GM15510 (cell line): ENCODE results near the gene SLC9B2.

Experiments
- POLR2A ChIP-seq: IDR thresholded peaks from 3 replicates; pipeline ENCODE4 v1.6.1; 2011; ENCODE audit warnings: borderline replicate concordance; ENCODE audit not compliant: insufficient read length; ENCODE audit errors: extremely low read depth

Gene SLC9B2

GRCh38 chr4:103076747-103077347 is at the start of gene SLC9B2:
SLC9B2 (minus strand) TSS chr4:103076761; CDS start chr4:103067550, 9,211 bp downstream.
- no peak for TF ChIP-seq POLR2A

- no peak for TF ChIP-seq POLR2A
Observed at GRCh38 chr4:103126126-103126525, 49.6 kb upstream of the SLC9B2 start.

GRCh38 chr4:103123114-103123513 is 46.6 kb upstream of the SLC9B2 start:
- TF ChIP-seq POLR2A, result no peak

GRCh38 chr4:103118166-103118565 is 41.6 kb upstream of the SLC9B2 start:
- no peak for TF ChIP-seq POLR2A

- TF ChIP-seq POLR2A, result no peak
Observed at GRCh38 chr4:103111598-103111997, 35.0 kb upstream of the SLC9B2 start.

GRCh38 chr4:103108542-103108941 is 32.0 kb upstream of the SLC9B2 start:
- TF ChIP-seq POLR2A, result no peak

GRCh38 chr4:103105558-103106356 is 29.2 kb upstream of the SLC9B2 start:
- TF ChIP-seq POLR2A, result no peak

- no peak for TF ChIP-seq POLR2A
Observed at GRCh38 chr4:103104886-103105285, 28.3 kb upstream of the SLC9B2 start.

- no peak for TF ChIP-seq POLR2A
Observed at GRCh38 chr4:103100691-103101090, 24.1 kb upstream of the SLC9B2 start.

- no peak for TF ChIP-seq POLR2A
Observed at GRCh38 chr4:103099691-103100392, 23.3 kb upstream of the SLC9B2 start, which contains the start of gene BDH2. BDH2 (minus strand) TSS chr4:103099834; CDS start chr4:103096254, 3,580 bp downstream.

GRCh38 chr4:103098756-103099440 is 22.3 kb upstream of the SLC9B2 start:
- TF ChIP-seq POLR2A, result no peak

GRCh38 chr4:103098341-103098740 is 21.8 kb upstream of the SLC9B2 start:
- TF ChIP-seq POLR2A, result no peak

- TF ChIP-seq POLR2A, result no peak
Observed at GRCh38 chr4:103097112-103097511, 20.6 kb upstream of the SLC9B2 start.

- TF ChIP-seq POLR2A, result no peak
Observed at GRCh38 chr4:103095080-103095479, 18.5 kb upstream of the SLC9B2 start.

- no peak for TF ChIP-seq POLR2A
Observed at GRCh38 chr4:103092245-103092644, 15.7 kb upstream of the SLC9B2 start.
